ENCODE results near the gene UMPS.

UMPS gene

DNA sequence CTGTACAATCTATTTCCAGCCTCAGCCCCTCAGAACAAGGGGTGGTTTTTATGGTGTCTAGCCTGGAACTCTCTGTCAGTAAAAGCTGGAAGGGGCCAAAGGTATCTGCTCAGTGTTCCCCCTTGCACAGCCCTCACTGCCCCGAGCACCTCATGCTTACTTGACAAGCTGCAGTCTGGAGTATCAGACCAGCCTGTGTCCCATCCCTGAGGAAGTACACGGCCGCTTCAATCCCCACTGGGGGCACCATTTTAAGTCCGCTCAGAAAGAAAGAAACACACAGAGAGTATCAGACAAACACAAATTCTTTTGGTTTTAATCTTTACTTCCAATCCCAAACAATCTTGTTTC lies 32.4 kb downstream of the UMPS start:
- no peak for TF ChIP-seq CTCF (IDR thresholded peaks at IDR 0.05; ENCODE audit: control insufficient read depth, extremely low read depth, insufficient read depth)
- no peak for DNase-seq (ENCODE audit: low read depth)
- no peak overlapping the region for H3K4me3 ChIP-seq (ENCODE audit: low read depth, low read length)

GRCh38 chr3:124763206-124763605 lies 33.0 kb downstream of the UMPS start:
- TF ChIP-seq CTCF (IDR thresholded peaks at IDR 0.05; ENCODE audit: control insufficient read depth, extremely low read depth, insufficient read depth) = no peak
- H3K4me3 ChIP-seq (ENCODE audit: low read depth, low read length) = no peak overlapping the region
- no peak for DNase-seq (ENCODE audit: low read depth)

DNA sequence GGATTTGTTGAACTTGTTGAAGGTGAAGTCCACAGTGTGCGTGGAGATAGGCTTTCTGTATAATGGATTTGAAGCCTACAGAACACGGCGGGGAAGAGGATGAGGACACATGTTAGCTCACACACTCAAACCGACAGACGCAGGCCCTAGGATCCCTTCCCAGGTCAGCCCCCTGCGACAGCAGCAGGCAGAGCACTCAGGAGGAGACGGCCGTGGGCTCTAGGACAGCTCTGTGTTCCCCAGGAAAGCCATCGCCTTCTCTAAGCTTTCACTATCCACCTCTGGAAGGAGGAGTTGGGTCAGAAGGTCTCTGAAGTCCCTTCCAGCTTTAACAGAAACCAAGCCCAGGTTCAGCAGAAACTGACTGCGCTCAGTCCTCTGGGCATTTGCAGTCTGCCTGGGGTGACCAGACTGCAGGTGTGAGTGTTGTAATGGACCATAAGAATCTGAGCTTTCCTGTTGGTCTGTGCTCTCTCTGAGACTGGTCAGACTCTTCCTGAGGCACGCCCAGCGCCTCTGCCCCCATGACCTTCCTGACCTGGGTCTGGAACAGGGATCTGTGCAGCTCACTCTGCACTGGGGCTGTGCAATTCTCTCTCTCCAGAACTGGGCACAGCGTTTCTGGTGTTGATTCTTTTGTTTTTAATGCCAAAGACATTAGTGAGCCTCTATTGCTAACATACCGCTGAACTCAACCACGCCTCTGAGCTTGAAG lies 33.5 kb downstream of the UMPS start:
- TF ChIP-seq CTCF (IDR thresholded peaks at IDR 0.05; ENCODE audit: control insufficient read depth, extremely low read depth, insufficient read depth) = no peak
- no peak overlapping the region for H3K4me3 ChIP-seq (ENCODE audit: low read depth, low read length)

GRCh38 chr3:124764746-124765145 lies 34.5 kb downstream of the UMPS start:
- no peak for DNase-seq (ENCODE audit: low read depth)
- TF ChIP-seq CTCF (IDR thresholded peaks at IDR 0.05; ENCODE audit: control insufficient read depth, extremely low read depth, insufficient read depth) = no peak
- no peak overlapping the region for H3K4me3 ChIP-seq (ENCODE audit: low read depth, low read length)

More for the DNA sequence above, 33.5 kb downstream of the UMPS start:
- no peak for DNase-seq (ENCODE audit: low read depth)

DNA sequence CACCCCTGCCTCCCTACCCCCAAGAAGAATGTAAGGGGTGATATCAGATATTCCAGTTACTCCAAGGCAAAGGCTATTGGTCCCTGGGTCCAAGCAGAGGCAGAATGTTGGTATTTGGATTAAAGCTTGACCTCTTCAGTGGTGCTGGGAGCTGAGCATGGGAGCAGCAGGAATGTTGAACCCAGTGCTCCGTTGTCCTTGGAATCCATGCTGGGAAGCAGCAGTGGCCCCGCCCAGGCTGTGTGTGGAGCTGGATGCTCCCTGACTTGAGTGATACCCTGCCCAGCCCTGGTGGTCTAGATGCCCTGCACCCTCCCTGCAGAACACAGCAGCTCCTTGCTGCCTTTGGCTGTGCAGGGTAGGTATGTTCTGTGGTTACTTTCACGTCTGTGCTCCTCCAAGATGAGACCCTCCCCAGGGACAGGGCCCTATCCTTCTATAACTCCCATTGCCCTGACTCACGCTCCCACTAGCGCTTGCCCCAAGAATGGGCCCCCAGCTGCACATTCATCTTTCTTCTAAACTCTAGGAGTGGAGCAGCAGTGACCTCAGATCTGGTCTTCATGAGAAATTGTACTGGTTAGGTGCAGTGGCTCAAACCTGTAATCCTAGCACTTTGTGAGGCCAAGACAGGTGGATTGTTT lies 35.1 kb downstream of the UMPS start:
- H3K4me3 ChIP-seq (ENCODE audit: low read depth, low read length) = no peak overlapping the region
- TF ChIP-seq CTCF (IDR thresholded peaks at IDR 0.05; ENCODE audit: control insufficient read depth, extremely low read depth, insufficient read depth) = no peak
- DNase-seq (ENCODE audit: low read depth) = no peak

- H3K4me3 ChIP-seq (ENCODE audit: low read depth, low read length) = no peak overlapping the region
- no peak for DNase-seq (ENCODE audit: low read depth)
- no peak for TF ChIP-seq CTCF (IDR thresholded peaks at IDR 0.05; ENCODE audit: control insufficient read depth, extremely low read depth, insufficient read depth)
Observed at GRCh38 chr3:124766113-124767095, 36.2 kb downstream of the UMPS start.
